GM21423 (cell line): ENCODE results near the gene CMSS1.
"Not testable (repeated sequence)": the region's sequence is repeated elsewhere in the genome, so short reads cannot be mapped to it uniquely, and the experiment has no call there.

Experiments used
- ATAC-seq: cut with Tn5 transposase; IDR thresholded peaks from one replicate; pipeline ENCODE4 v1.9.1; 2021; ENCODE audit warnings: mild to moderate bottlenecking, moderate library complexity; ENCODE audit not compliant: unreplicated experiment

CMSS1 gene

GRCh38 chr3:99817047-99817436 lies 620 bp upstream of the CMSS1 start:
- no peak for ATAC-seq

- ATAC-seq, result no peak
Observed at GRCh38 chr3:99818818-99819217, 1.2 kb downstream of the CMSS1 start.

- ATAC-seq, result no peak
Observed at GRCh38 chr3:99823723-99824711, 6.4 kb downstream of the CMSS1 start.

- no peak for ATAC-seq
Observed at GRCh38 chr3:99825004-99825640, 7.5 kb downstream of the CMSS1 start.

GRCh38 chr3:99829844-99830243 lies 12.2 kb downstream of the CMSS1 start:
- ATAC-seq, result no peak

- ATAC-seq, result no peak
Observed at GRCh38 chr3:99833617-99834205, 16.0 kb downstream of the CMSS1 start.

- ATAC-seq, result no peak
Observed at GRCh38 chr3:99834211-99834957, 16.7 kb downstream of the CMSS1 start.

- no peak for ATAC-seq
Observed at GRCh38 chr3:99836681-99837080, 19.0 kb downstream of the CMSS1 start.

- no peak for ATAC-seq
Observed at GRCh38 chr3:99837715-99838114, 20.1 kb downstream of the CMSS1 start.

GRCh38 chr3:99838755-99839154 lies 21.1 kb downstream of the CMSS1 start:
- ATAC-seq, result no peak

GRCh38 chr3:99839613-99840012 lies 22.0 kb downstream of the CMSS1 start:
- ATAC-seq, result no peak

GRCh38 chr3:99841949-99842348 lies 24.3 kb downstream of the CMSS1 start:
- not testable (repeated sequence) for ATAC-seq

GRCh38 chr3:99842826-99843589 lies 25.3 kb downstream of the CMSS1 start:
- ATAC-seq, result peak; percentile 64

GRCh38 chr3:99843590-99844258 lies 26.1 kb downstream of the CMSS1 start:
- ATAC-seq, result peak; percentile 8

GRCh38 chr3:99845331-99845730 lies 27.7 kb downstream of the CMSS1 start:
- no peak for ATAC-seq

GRCh38 chr3:99845999-99846398 lies 28.3 kb downstream of the CMSS1 start:
- no peak for ATAC-seq

GRCh38 chr3:99846477-99847160 lies 29.0 kb downstream of the CMSS1 start:
- no peak for ATAC-seq

- no peak for ATAC-seq
Observed at GRCh38 chr3:99848433-99848832, 30.8 kb downstream of the CMSS1 start.

GRCh38 chr3:99850608-99851007 lies 32.9 kb downstream of the CMSS1 start:
- ATAC-seq, result no peak
